ENCODE data around the gene RBKS.

Gene RBKS

GRCh38 chr2:27803046-27803445 is 87.1 kb downstream of the RBKS start:
- DNase-seq (ENCODE audit: low read depth in 4 of 4, low spot score in 1 of 4): no peak

GRCh38 chr2:27802547-27802946 is 87.6 kb downstream of the RBKS start:
- DNase-seq (ENCODE audit: low read depth in 4 of 4, low spot score in 1 of 4): no peak

- DNase-seq (ENCODE audit: low read depth in 4 of 4, low spot score in 1 of 4): no peak
These were observed 89.3 kb downstream of the RBKS start for GRCh38 chr2:27800856-27801255.

- no peak for DNase-seq (ENCODE audit: low read depth in 4 of 4, low spot score in 1 of 4)
These were observed 90.6 kb downstream of the RBKS start for GRCh38 chr2:27799646-27800010.

- no peak for DNase-seq (ENCODE audit: low read depth in 4 of 4, low spot score in 1 of 4)
These were observed 91.1 kb downstream of the RBKS start for GRCh38 chr2:27798948-27799645.

- DNase-seq (ENCODE audit: low read depth in 4 of 4, low spot score in 1 of 4): no peak
These were observed 91.7 kb downstream of the RBKS start for GRCh38 chr2:27798486-27798885.

- no peak for DNase-seq (ENCODE audit: low read depth in 4 of 4, low spot score in 1 of 4)
These were observed 92.3 kb downstream of the RBKS start for GRCh38 chr2:27797841-27798240.

- no peak for DNase-seq (ENCODE audit: low read depth in 4 of 4, low spot score in 1 of 4)
These were observed 93.1 kb downstream of the RBKS start for GRCh38 chr2:27796791-27797765.

GRCh38 chr2:27795868-27796277 is 94.3 kb downstream of the RBKS start:
- no peak for DNase-seq (ENCODE audit: low read depth in 4 of 4, low spot score in 1 of 4)

GRCh38 chr2:27795093-27795834 is 94.9 kb downstream of the RBKS start:
- no peak for DNase-seq (ENCODE audit: low read depth in 4 of 4, low spot score in 1 of 4)

- DNase-seq (ENCODE audit: low read depth in 4 of 4, low spot score in 1 of 4): no peak
These were observed 97.4 kb downstream of the RBKS start for GRCh38 chr2:27792759-27793158.

- no peak for DNase-seq (ENCODE audit: low read depth in 4 of 4, low spot score in 1 of 4)
These were observed 99.4 kb downstream of the RBKS start for GRCh38 chr2:27790796-27791195.

- DNase-seq (ENCODE audit: low read depth in 4 of 4, low spot score in 1 of 4): no peak
These were observed 107.5 kb downstream of the RBKS start for GRCh38 chr2:27782701-27783100.

GRCh38 chr2:27781496-27781895 is 108.7 kb downstream of the RBKS start:
- no peak for DNase-seq (ENCODE audit: low read depth in 4 of 4, low spot score in 1 of 4)

- DNase-seq (ENCODE audit: low read depth in 4 of 4, low spot score in 1 of 4): no peak
These were observed 110.7 kb downstream of the RBKS start for GRCh38 chr2:27779417-27780055.

GRCh38 chr2:27776696-27777095 is 113.5 kb downstream of the RBKS start:
- DNase-seq (ENCODE audit: low read depth in 4 of 4, low spot score in 1 of 4): no peak

- no peak for DNase-seq (ENCODE audit: low read depth in 4 of 4, low spot score in 1 of 4)
These were observed 114.1 kb downstream of the RBKS start for GRCh38 chr2:27776097-27776496.

- DNase-seq (ENCODE audit: low read depth in 4 of 4, low spot score in 1 of 4): no peak
These were observed 116.2 kb downstream of the RBKS start for GRCh38 chr2:27773959-27774358.

- DNase-seq (ENCODE audit: low read depth in 4 of 4, low spot score in 1 of 4): no peak
These were observed 117.4 kb downstream of the RBKS start for GRCh38 chr2:27772804-27773203.

GRCh38 chr2:27771548-27772335 is 118.4 kb downstream of the RBKS start, which contains the start of gene MRPL33:
Gene MRPL33, plus strand, starts transcription at chr2:27771719. Its CDS starts 59 bp downstream, at chr2:27771778.
- peak; percentile 87 to 93 (median 89) for DNase-seq (ENCODE audit: low read depth in 4 of 4, low spot score in 1 of 4)
